CD8-positive, alpha-beta memory T cell (primary cell): ENCODE measurements around the gene PRLH. TPM values are rescaled to one million over a fixed set of nuclear protein-coding genes. Genes with fewer than 3 reads are reported as not detected.

ENCODE experiments used
- polyA plus RNA-seq: library from polyadenylated mRNA; unstranded; fragments of 300-500 nt; fragmentation: Illumina TruSeq; gene quantifications from one replicate; pipeline ENCODE4 v1.2.3, GENCODE V29; 2021
- total RNA-seq, 2 experiments: library from RNA; stranded (reverse); gene quantifications; one replicate each; pipeline ENCODE4 v1.2.3, GENCODE V29; 2021

The PRLH gene
- total and polyA plus RNA-seq, 3 experiments from 2014 or later, result not detected

Other genes with a start within 250 kb of the PRLH start
- 1 to 10 TPM; 7.0 to 9.5 TPM for gene COL6A3, start 152.4 kb upstream of the PRLH start, total RNA-seq
- gene COL6A3, start 152.4 kb upstream of the PRLH start, polyA plus RNA-seq, result 0.56 TPM
- not detected for gene MLPH, start 79.3 kb upstream of the PRLH start, total RNA-seq
- not detected for gene MLPH, start 79.3 kb upstream of the PRLH start, polyA plus RNA-seq
- not detected for gene RAB17, start 24.2 kb downstream of the PRLH start, total RNA-seq
- gene RAB17, start 24.2 kb downstream of the PRLH start, polyA plus RNA-seq, result not detected
- 100 to 1,000 TPM; 188 to 192 TPM for gene LRRFIP1, start 61.0 kb downstream of the PRLH start, total RNA-seq
- gene LRRFIP1, start 61.0 kb downstream of the PRLH start, polyA plus RNA-seq, result 128 TPM
- under 1 TPM; 0.33 to 0.63 TPM for gene RBM44, start 232.2 kb downstream of the PRLH start, total RNA-seq
- 0.07 TPM for gene RBM44, start 232.2 kb downstream of the PRLH start, polyA plus RNA-seq